HepG2 (cell line): ENCODE results near the gene TADA2A. TPM values are rescaled to one million over a fixed set of nuclear protein-coding genes. Genes with fewer than 3 reads are reported as not detected.

Source experiments
- ATF7 ChIP-seq, 2 experiments: fragments of 450-650 bp in 1 of 2; sonication (generic) in 1 of 2; formaldehyde crosslinking in 1 of 2; IDR thresholded peaks; 2 replicates each; pipeline versions ENCODE4 v1.4.0 to v1.6.1; 2016 to 2020; ENCODE audit warnings: antibody characterized with exemption in 1 of 2, mild to moderate bottlenecking in 1 of 2, missing genetic modification reagents in 1 of 2
- GTF3A ChIP-seq: sonication (generic); formaldehyde crosslinking; conservative IDR thresholded peaks from 2 replicates; pipeline ENCODE4 v1.4.0; 2020; ENCODE audit warnings: mild to moderate bottlenecking, missing genetic modification reagents
- HIVEP1 ChIP-seq: sonication (generic); formaldehyde crosslinking; IDR thresholded peaks from 2 replicates; pipeline ENCODE4 v1.4.0; 2020; ENCODE audit warnings: mild to moderate bottlenecking, missing genetic modification reagents
- MIER3 ChIP-seq: IDR thresholded peaks from 2 replicates; pipeline ENCODE4 v1.6.1; 2016; ENCODE audit warnings: missing compliant biosample characterization, borderline replicate concordance
- NKX3-1 ChIP-seq: sonication (generic); formaldehyde crosslinking; IDR thresholded peaks from 2 replicates; pipeline ENCODE4 v1.5.0; 2020; ENCODE audit warnings: missing genetic modification reagents
- RBM22 ChIP-seq: fragments of 200-400 bp; formaldehyde crosslinking; optimal IDR thresholded peaks from 2 replicates; pipeline ENCODE3; 2017; ENCODE audit warnings: mild to moderate bottlenecking, low read length, moderate library complexity
- SATB2 ChIP-seq: sonication (generic); formaldehyde crosslinking; IDR thresholded peaks from 2 replicates; pipeline ENCODE4 v1.5.0; 2020; ENCODE audit warnings: missing genetic modification reagents
- SOX6 ChIP-seq, 2 experiments: fragments of 450-650 bp in 1 of 2; sonication (generic) in 1 of 2; formaldehyde crosslinking in 1 of 2; IDR thresholded peaks; 2 replicates each; pipeline versions ENCODE4 v1.4.0 to v1.6.1; 2017 to 2020; ENCODE audit warnings: antibody characterized with exemption in 1 of 2, mild to moderate bottlenecking in 1 of 2, missing genetic modification reagents in 1 of 2
- TOPORS ChIP-seq: sonication (generic); formaldehyde crosslinking; IDR thresholded peaks from 2 replicates; pipeline ENCODE4 v1.8.0; 2023; ENCODE audit warnings: mild to moderate bottlenecking, missing genetic modification reagents
- ZNF136 ChIP-seq: sonication (generic); formaldehyde crosslinking; IDR thresholded peaks from 2 replicates; pipeline ENCODE4 v1.8.1; 2022; ENCODE audit warnings: low read depth, mild to moderate bottlenecking, moderate library complexity, missing genetic modification reagents
- ZNF552 ChIP-seq: sonication (generic); formaldehyde crosslinking; IDR thresholded peaks from 2 replicates; pipeline ENCODE4 v1.9.0; 2022; ENCODE audit warnings: missing genetic modification reagents, mild to moderate bottlenecking, borderline replicate concordance
- ZNF792 ChIP-seq: IDR thresholded peaks from 2 replicates; pipeline ENCODE4 v1.6.1; 2016
- polyA plus RNA-seq, 8 experiments: library from polyadenylated mRNA; depleted of rRNA in 3 of 8; stranded (reverse) in 7 of 8; unstranded in 1 of 8; fragments of >200 nt; fragmentation: Illumina TruSeq in 4 of 8; extraction: Trizol in 4 of 8; gene quantifications; 2 replicates each; pipeline versions ENCODE4 v1.2.1 to v1.2.3, GENCODE V29; 2011 to 2016; ENCODE audit warnings: low read depth in 4 of 8, missing spikeins in 1 of 8, mixed read lengths in 1 of 8; ENCODE audit not compliant: insufficient read depth in 1 of 8
- total RNA-seq, 5 experiments: library from RNA; depleted of rRNA; stranded (reverse); fragments of >200 nt; fragmentation: Illumina TruSeq; extraction: Trizol; gene quantifications; 2 replicates each; pipeline ENCODE4 v1.2.3, GENCODE V29; 2016; ENCODE audit warnings: low read depth in 1 of 5
- TF ChIP-seq, protein P1 (sequence below): sonication (generic); formaldehyde crosslinking; IDR thresholded peaks from 2 replicates; pipeline ENCODE4 v1.8.1; 2023; ENCODE audit warnings: mild to moderate bottlenecking, missing genetic modification reagents
- TF ChIP-seq, protein P2 (sequence below): sonication (generic); formaldehyde crosslinking; IDR thresholded peaks from 2 replicates; pipeline ENCODE4 v1.4.0; 2020; ENCODE audit warnings: missing genetic modification reagents, borderline replicate concordance
- TF ChIP-seq, protein P3 (sequence below): sonication (generic); formaldehyde crosslinking; IDR thresholded peaks from 2 replicates; pipeline ENCODE4 v1.8.1; 2022; ENCODE audit warnings: mild to moderate bottlenecking, missing genetic modification reagents
- TF ChIP-seq, protein P4 (sequence below): IDR thresholded peaks from 2 replicates; pipeline ENCODE4 v1.6.1; 2012; ENCODE audit warnings: low read length, improper control_type of control experiment

Gene TADA2A
- total and polyA plus RNA-seq, 2 of the 13 experiments (the other 11 are each of a cell fraction or from before 2014, with no cell fraction given) = 8.0 to 14.0 TPM

DNA sequence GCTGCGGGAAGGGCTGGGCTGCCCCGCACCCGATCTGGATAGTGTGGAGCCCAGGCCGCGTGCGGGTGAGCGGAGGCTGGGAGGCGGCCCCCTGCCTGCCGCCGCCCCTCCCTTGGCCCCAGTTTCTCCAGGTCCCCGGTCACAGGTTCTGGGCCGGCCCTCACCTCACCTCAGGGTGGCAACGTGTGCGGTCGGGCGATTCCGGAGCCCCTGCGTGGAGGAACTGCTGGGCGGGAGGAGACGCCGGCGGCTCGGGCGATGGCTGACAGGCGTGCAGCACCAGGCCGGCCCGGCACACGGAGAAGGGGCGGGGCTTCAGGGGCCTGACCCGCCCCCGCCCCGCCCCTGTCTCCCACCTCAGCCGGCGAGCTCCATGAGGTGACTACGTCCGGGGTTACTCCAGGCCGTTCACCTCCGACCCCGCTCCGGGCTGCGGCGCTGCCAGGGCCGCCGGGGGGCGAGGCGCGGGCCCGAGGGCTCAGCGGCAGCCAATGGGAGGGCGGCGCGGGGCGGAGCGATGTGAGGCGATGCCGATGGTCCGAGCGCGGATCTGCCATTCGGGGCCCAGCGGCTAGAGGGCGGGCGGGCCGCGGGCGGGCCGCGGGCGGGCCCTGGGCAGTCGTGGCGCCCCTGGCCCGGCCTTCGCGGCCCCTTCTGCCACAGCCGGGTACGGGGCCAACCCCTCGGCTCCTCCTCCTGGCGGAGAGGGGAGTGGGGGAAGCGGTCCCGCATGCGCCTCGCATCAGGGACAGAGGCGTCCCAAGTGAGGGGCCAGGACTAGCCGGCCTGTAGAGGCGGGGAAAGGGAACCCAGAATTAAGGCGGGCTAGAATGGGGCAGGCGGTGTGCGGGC is 47.6 kb upstream of the TADA2A start (continued):
- TF ChIP-seq, protein P1, sequence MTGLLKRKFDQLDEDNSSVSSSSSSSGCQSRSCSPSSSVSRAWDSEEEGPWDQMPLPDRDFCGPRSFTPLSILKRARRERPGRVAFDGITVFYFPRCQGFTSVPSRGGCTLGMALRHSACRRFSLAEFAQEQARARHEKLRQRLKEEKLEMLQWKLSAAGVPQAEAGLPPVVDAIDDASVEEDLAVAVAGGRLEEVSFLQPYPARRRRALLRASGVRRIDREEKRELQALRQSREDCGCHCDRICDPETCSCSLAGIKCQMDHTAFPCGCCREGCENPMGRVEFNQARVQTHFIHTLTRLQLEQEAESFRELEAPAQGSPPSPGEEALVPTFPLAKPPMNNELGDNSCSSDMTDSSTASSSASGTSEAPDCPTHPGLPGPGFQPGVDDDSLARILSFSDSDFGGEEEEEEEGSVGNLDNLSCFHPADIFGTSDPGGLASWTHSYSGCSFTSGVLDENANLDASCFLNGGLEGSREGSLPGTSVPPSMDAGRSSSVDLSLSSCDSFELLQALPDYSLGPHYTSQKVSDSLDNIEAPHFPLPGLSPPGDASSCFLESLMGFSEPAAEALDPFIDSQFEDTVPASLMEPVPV (CRISPR knock-in tag) = no peak; the same call in 1 of the 2 replicates
- TF ChIP-seq MIER3 (CRISPR knock-in tag) = 0 out of 2 replicates have a peak, but pooled peaks have one; percentile 4
- TF ChIP-seq, protein P2, sequence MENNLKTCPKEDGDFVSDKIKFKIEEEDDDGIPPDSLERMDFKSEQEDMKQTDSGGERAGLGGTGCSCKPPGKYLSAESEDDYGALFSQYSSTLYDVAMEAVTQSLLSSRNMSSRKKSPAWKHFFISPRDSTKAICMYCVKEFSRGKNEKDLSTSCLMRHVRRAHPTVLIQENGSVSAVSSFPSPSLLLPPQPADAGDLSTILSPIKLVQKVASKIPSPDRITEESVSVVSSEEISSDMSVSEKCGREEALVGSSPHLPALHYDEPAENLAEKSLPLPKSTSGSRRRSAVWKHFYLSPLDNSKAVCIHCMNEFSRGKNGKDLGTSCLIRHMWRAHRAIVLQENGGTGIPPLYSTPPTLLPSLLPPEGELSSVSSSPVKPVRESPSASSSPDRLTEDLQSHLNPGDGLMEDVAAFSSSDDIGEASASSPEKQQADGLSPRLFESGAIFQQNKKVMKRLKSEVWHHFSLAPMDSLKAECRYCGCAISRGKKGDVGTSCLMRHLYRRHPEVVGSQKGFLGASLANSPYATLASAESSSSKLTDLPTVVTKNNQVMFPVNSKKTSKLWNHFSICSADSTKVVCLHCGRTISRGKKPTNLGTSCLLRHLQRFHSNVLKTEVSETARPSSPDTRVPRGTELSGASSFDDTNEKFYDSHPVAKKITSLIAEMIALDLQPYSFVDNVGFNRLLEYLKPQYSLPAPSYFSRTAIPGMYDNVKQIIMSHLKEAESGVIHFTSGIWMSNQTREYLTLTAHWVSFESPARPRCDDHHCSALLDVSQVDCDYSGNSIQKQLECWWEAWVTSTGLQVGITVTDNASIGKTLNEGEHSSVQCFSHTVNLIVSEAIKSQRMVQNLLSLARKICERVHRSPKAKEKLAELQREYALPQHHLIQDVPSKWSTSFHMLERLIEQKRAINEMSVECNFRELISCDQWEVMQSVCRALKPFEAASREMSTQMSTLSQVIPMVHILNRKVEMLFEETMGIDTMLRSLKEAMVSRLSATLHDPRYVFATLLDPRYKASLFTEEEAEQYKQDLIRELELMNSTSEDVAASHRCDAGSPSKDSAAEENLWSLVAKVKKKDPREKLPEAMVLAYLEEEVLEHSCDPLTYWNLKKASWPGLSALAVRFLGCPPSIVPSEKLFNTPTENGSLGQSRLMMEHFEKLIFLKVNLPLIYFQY (CRISPR knock-in tag) = no peak
- TF ChIP-seq SOX6 (IDR thresholded peaks at IDR 0.05) = no peak
- TF ChIP-seq SOX6 (CRISPR knock-in tag; IDR thresholded peaks at IDR 0.05) = peak; percentile 56; the same call in 1 of the 2 replicates
- no peak for TF ChIP-seq ATF7 (IDR thresholded peaks at IDR 0.05)
- no peak for TF ChIP-seq ATF7 (CRISPR knock-in tag; IDR thresholded peaks at IDR 0.05)
- TF ChIP-seq TOPORS = 0 out of 2 replicates have a peak, but pooled peaks have one; percentile 60
- peak; percentile 78 for TF ChIP-seq HIVEP1 (CRISPR knock-in tag)
- TF ChIP-seq NKX3-1 (CRISPR knock-in tag) = no peak; the same call in 1 of the 2 replicates
- TF ChIP-seq ZNF136 = no peak
- peak; percentile 50; the same call in 1 of the 2 replicates for TF ChIP-seq ZNF792 (CRISPR knock-in tag)
- TF ChIP-seq, protein P3, sequence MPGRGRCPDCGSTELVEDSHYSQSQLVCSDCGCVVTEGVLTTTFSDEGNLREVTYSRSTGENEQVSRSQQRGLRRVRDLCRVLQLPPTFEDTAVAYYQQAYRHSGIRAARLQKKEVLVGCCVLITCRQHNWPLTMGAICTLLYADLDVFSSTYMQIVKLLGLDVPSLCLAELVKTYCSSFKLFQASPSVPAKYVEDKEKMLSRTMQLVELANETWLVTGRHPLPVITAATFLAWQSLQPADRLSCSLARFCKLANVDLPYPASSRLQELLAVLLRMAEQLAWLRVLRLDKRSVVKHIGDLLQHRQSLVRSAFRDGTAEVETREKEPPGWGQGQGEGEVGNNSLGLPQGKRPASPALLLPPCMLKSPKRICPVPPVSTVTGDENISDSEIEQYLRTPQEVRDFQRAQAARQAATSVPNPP (CRISPR knock-in tag) = 0 out of 2 replicates have a peak, but pooled peaks have one; percentile 14
- TF ChIP-seq GTF3A (CRISPR knock-in tag) = 0 out of 2 replicates have a peak, but pooled peaks have one; percentile 21
- 0 out of 2 replicates have a peak, but pooled peaks have one; percentile 22 for TF ChIP-seq SATB2
- TF ChIP-seq, protein P4, sequence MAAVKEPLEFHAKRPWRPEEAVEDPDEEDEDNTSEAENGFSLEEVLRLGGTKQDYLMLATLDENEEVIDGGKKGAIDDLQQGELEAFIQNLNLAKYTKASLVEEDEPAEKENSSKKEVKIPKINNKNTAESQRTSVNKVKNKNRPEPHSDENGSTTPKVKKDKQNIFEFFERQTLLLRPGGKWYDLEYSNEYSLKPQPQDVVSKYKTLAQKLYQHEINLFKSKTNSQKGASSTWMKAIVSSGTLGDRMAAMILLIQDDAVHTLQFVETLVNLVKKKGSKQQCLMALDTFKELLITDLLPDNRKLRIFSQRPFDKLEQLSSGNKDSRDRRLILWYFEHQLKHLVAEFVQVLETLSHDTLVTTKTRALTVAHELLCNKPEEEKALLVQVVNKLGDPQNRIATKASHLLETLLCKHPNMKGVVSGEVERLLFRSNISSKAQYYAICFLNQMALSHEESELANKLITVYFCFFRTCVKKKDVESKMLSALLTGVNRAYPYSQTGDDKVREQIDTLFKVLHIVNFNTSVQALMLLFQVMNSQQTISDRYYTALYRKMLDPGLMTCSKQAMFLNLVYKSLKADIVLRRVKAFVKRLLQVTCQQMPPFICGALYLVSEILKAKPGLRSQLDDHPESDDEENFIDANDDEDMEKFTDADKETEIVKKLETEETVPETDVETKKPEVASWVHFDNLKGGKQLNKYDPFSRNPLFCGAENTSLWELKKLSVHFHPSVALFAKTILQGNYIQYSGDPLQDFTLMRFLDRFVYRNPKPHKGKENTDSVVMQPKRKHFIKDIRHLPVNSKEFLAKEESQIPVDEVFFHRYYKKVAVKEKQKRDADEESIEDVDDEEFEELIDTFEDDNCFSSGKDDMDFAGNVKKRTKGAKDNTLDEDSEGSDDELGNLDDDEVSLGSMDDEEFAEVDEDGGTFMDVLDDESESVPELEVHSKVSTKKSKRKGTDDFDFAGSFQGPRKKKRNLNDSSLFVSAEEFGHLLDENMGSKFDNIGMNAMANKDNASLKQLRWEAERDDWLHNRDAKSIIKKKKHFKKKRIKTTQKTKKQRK = no peak
- TF ChIP-seq ZNF552 = peak; percentile 79; the same call in 1 of the 2 replicates
- no peak for TF ChIP-seq RBM22
